Astrocyte (in vitro differentiated cells and primary cell): ENCODE data around the gene TAF4. TPM values are rescaled to one million over a fixed set of nuclear protein-coding genes. Genes with fewer than 3 reads are reported as not detected.

Source experiments
- DNase-seq: peaks from one replicate; pipeline ENCODE4 v3.0.0-alpha.2; 2010; ENCODE audit warnings: low read depth
- FAIRE-seq: peaks from 2 replicates; lab custom pipeline; 2011; peaks lifted over from hg19 to GRCh38; lab: Jason Lieb, UNC
- H2AFZ ChIP-seq: 2 replicates; pipeline ENCODE4 v1.6.0; 2012; ENCODE audit warnings: low read depth, low read length, inconsistent platforms
- H3K27ac ChIP-seq: 2 replicates; pipeline ENCODE4 v1.5.1; 2011; ENCODE audit warnings: low read depth, low read length, inconsistent platforms
- H3K27me3 ChIP-seq: 2 replicates; pipeline ENCODE4 v1.6.0; 2011; ENCODE audit warnings: low read length, inconsistent platforms; ENCODE audit not compliant: insufficient read depth
- H3K36me3 ChIP-seq: 2 replicates; pipeline ENCODE4 v1.5.1; 2011; ENCODE audit warnings: low read length, inconsistent platforms; ENCODE audit not compliant: insufficient read depth
- H3K4me1 ChIP-seq: 2 replicates; pipeline ENCODE4 v1.5.1; 2011; ENCODE audit warnings: low read length, inconsistent platforms; ENCODE audit not compliant: insufficient read depth
- H3K4me2 ChIP-seq: 2 replicates; pipeline ENCODE4 v1.6.0; 2012; ENCODE audit warnings: low read length, inconsistent platforms
- H3K4me3 ChIP-seq: 2 replicates; pipeline ENCODE4 v1.5.1; 2011; ENCODE audit warnings: low read depth, mild to moderate bottlenecking, low read length, inconsistent platforms; ENCODE audit not compliant: insufficient read depth
- H3K79me2 ChIP-seq: 2 replicates; pipeline ENCODE4 v1.6.0; 2012; ENCODE audit warnings: mild to moderate bottlenecking, low read length, inconsistent platforms; ENCODE audit not compliant: insufficient read depth
- H3K9ac ChIP-seq: 2 replicates; pipeline ENCODE4 v1.6.0; 2012; ENCODE audit warnings: mild to moderate bottlenecking, low read length, inconsistent platforms
- H3K9me3 ChIP-seq: 2 replicates; pipeline ENCODE4 v1.5.1; 2012; ENCODE audit warnings: low read depth, mild to moderate bottlenecking, low read length, inconsistent platforms; ENCODE audit not compliant: insufficient read depth
- H4K20me1 ChIP-seq: 2 replicates; pipeline ENCODE4 v1.6.0; 2012; ENCODE audit warnings: low read length, inconsistent platforms; ENCODE audit not compliant: insufficient read depth
- H3K27ac Mint-ChIP-seq: one replicate; pipeline ENCODE4 v1.8.0; 2021; ENCODE audit warnings: mild to moderate bottlenecking, mixed read lengths; ENCODE audit not compliant: unreplicated experiment
- H3K27me3 Mint-ChIP-seq: one replicate; pipeline ENCODE4 v1.8.0; 2021; ENCODE audit warnings: low read depth, mixed read lengths; ENCODE audit not compliant: unreplicated experiment
- H3K36me3 Mint-ChIP-seq: one replicate; pipeline ENCODE4 v1.8.0; 2021; ENCODE audit warnings: low read depth, mixed read lengths; ENCODE audit not compliant: unreplicated experiment
- H3K4me1 Mint-ChIP-seq: one replicate; pipeline ENCODE4 v1.8.0; 2021; ENCODE audit warnings: low read depth, mixed read lengths; ENCODE audit not compliant: unreplicated experiment
- H3K4me3 Mint-ChIP-seq: one replicate; pipeline ENCODE4 v1.8.0; 2021; ENCODE audit warnings: mild to moderate bottlenecking, moderate library complexity, mixed read lengths; ENCODE audit not compliant: unreplicated experiment
- H3K9me3 Mint-ChIP-seq: one replicate; pipeline ENCODE4 v1.8.0; 2021; ENCODE audit warnings: mild to moderate bottlenecking, mixed read lengths; ENCODE audit not compliant: unreplicated experiment
- CTCF ChIP-seq: IDR thresholded peaks from 2 replicates; pipeline ENCODE4 v1.5.1; 2011; ENCODE audit warnings: low read depth, mild to moderate bottlenecking, inconsistent platforms, low read length, moderate library complexity; ENCODE audit not compliant: insufficient read depth
- EZH2 ChIP-seq: IDR thresholded peaks from 2 replicates; pipeline ENCODE4 v1.6.1; 2012; ENCODE audit warnings: mild to moderate bottlenecking, low read length, inconsistent platforms; ENCODE audit not compliant: insufficient read depth
- total RNA-seq: library from RNA; stranded (reverse); gene quantifications from 2 replicates; pipeline ENCODE4 v1.2.1, GENCODE V29; 2021

TAF4 gene
- total RNA-seq, 1 donor from 2014 or later, result 11.8 TPM

GRCh38 chr20:62045529-62046285, 20.0 kb downstream of the TAF4 start:
- Mint-ChIP-seq H3K4me3 (no peak overlapping the region), H3K9me3 (no peaks in the 10 kb centered on the region), H3K27ac (no peak overlapping the region), H3K27me3 (no peaks in the 10 kb centered on the region), H3K4me1 (peaks cover 12% of the 10 kb centered on the region), H3K36me3 (no peaks in the 10 kb centered on the region)
- Histone ChIP-seq H3K27ac (no peak overlapping the region), H3K27me3 (no peaks in the 10 kb centered on the region), H3K79me2 (peaks cover 96% of the 10 kb centered on the region), H3K9ac (no peak overlapping the region), H3K4me1 (no peaks in the 10 kb centered on the region), H3K4me2 (no peak overlapping the region), H4K20me1 (peaks cover 92% of the 10 kb centered on the region), H3K9me3 (no peaks in the 10 kb centered on the region), H2AFZ (no peak overlapping the region), H3K36me3 (no peaks in the 10 kb centered on the region), H3K4me3 (no peak overlapping the region)
- no peak for FAIRE-seq
- TF ChIP-seq EZH2 (no peak), CTCF (no peak)
- no peak for DNase-seq

- no peaks in the 10 kb centered on the region for H3K27me3 ChIP-seq
- Mint-ChIP-seq H3K4me1 (peaks cover 12% of the 10 kb centered on the region), H3K9me3 (no peaks in the 10 kb centered on the region), H3K27me3 (no peaks in the 10 kb centered on the region), H3K27ac (no peak overlapping the region), H3K4me3 (no peak overlapping the region), H3K36me3 (no peaks in the 10 kb centered on the region)
- H4K20me1 ChIP-seq, result peaks cover 92% of the 10 kb centered on the region
- TF ChIP-seq CTCF, result no peak
- no peak for TF ChIP-seq EZH2
- H3K9me3 ChIP-seq, result no peaks in the 10 kb centered on the region
- no peak overlapping the region for H3K4me3 ChIP-seq
- no peaks in the 10 kb centered on the region for H3K4me1 ChIP-seq
- no peak overlapping the region for H2AFZ ChIP-seq
- no peak overlapping the region for H3K27ac ChIP-seq
- H3K79me2 ChIP-seq, result peaks cover 96% of the 10 kb centered on the region
- no peak overlapping the region for H3K9ac ChIP-seq
- FAIRE-seq, result no peak
- H3K36me3 ChIP-seq, result no peaks in the 10 kb centered on the region
- no peak for DNase-seq
- no peak overlapping the region for H3K4me2 ChIP-seq
Measured at GRCh38 chr20:62045118-62045517, 20.6 kb downstream of the TAF4 start.

- Histone ChIP-seq H3K36me3 (no peaks in the 10 kb centered on the region), H3K9ac (no peak overlapping the region), H3K9me3 (no peaks in the 10 kb centered on the region), H4K20me1 (peaks cover 92% of the 10 kb centered on the region), H3K27me3 (no peaks in the 10 kb centered on the region), H3K4me3 (no peak overlapping the region), H3K79me2 (peaks cover 96% of the 10 kb centered on the region), H2AFZ (no peak overlapping the region), H3K4me1 (no peaks in the 10 kb centered on the region), H3K27ac (no peak overlapping the region), H3K4me2 (no peak overlapping the region)
- Mint-ChIP-seq H3K36me3 (no peaks in the 10 kb centered on the region), H3K9me3 (no peaks in the 10 kb centered on the region), H3K4me1 (peaks cover 12% of the 10 kb centered on the region), H3K27me3 (no peaks in the 10 kb centered on the region), H3K27ac (no peak overlapping the region), H3K4me3 (no peak overlapping the region)
- DNase-seq (no peak), FAIRE-seq (no peak)
- TF ChIP-seq EZH2, result no peak
- no peak for TF ChIP-seq CTCF
Measured at GRCh38 chr20:62044631-62045030, 21.1 kb downstream of the TAF4 start.
